ENCODE data around the gene P2RY12.
"Not testable (repeated sequence)": the region's sequence is repeated elsewhere in the genome, so short reads cannot be mapped to it uniquely, and the experiment has no call there.

GRCh38 chr3:151392191-151392590, 7.6 kb upstream of the P2RY12 start:
- not testable (repeated sequence) for TF ChIP-seq CTCF (IDR thresholded peaks at IDR 0.05); POLR2A (IDR thresholded peaks at IDR 0.05; ENCODE audit: low read depth); EP300 (IDR thresholded peaks at IDR 0.05)

Measured in esophagus muscularis mucosa (tissue), 4 donors.